C4-2B (cell line): ENCODE results near the gene NPB.

Source experiments
- CTCF ChIP-seq: fragments of 450-650 bp; conservative IDR thresholded peaks from 2 replicates; pipeline ENCODE4 v1.5.1; 2017; ENCODE audit warnings: mild to moderate bottlenecking
- ZFX ChIP-seq: fragments of 450-650 bp; IDR thresholded peaks from 2 replicates; pipeline ENCODE4 v1.6.1; 2017

- no peak for TF ChIP-seq CTCF
- no peak for TF ChIP-seq ZFX
Measured at GRCh38 chr17:81858967-81859905, 42.8 kb upstream of the NPB start.
